Smooth muscle cell (in vitro differentiated cells): Measurements from ENCODE around the gene AOPEP. TPM values are rescaled to one million over a fixed set of nuclear protein-coding genes. Genes with fewer than 3 reads are reported as not detected.

Experiments used
- DNase-seq: peaks from one replicate; lab custom pipeline; 2025; ENCODE audit not compliant: unreplicated experiment; lab: John Stamatoyannopoulos, UW
- H2AFZ ChIP-seq: fragments of 200-600 bp; sonication (generic); 2 replicates; pipeline ENCODE4 v1.6.0; 2016; ENCODE audit warnings: antibody characterized with exemption, low read depth, mild to moderate bottlenecking
- H3F3A ChIP-seq: fragments of 200-600 bp; sonication (generic); 2 replicates; pipeline ENCODE4 v1.6.0; 2017; ENCODE audit warnings: antibody characterized with exemption, low read depth
- H3K27ac ChIP-seq: fragments of 200-600 bp; sonication (generic); 2 replicates; pipeline ENCODE4 v1.5.1; 2016; ENCODE audit warnings: low read depth, mild to moderate bottlenecking
- H3K27me3 ChIP-seq: fragments of 200-600 bp; sonication (generic); 2 replicates; pipeline ENCODE4 v1.6.1; 2016; ENCODE audit warnings: low read depth, mild to moderate bottlenecking
- H3K36me3 ChIP-seq: fragments of 200-600 bp; sonication (generic); 2 replicates; pipeline ENCODE4 v1.5.1; 2016; ENCODE audit warnings: low read depth
- H3K4me1 ChIP-seq: fragments of 200-600 bp; sonication (generic); 2 replicates; pipeline ENCODE4 v1.5.1; 2016; ENCODE audit warnings: low read depth
- H3K4me2 ChIP-seq: fragments of 200-600 bp; sonication (generic); 2 replicates; pipeline ENCODE4 v1.6.0; 2016; ENCODE audit warnings: mild to moderate bottlenecking
- H3K4me3 ChIP-seq: fragments of 200-600 bp; sonication (generic); 2 replicates; pipeline ENCODE4 v1.5.1; 2016; ENCODE audit warnings: mild to moderate bottlenecking
- H3K79me2 ChIP-seq: fragments of 200-600 bp; sonication (generic); 2 replicates; pipeline ENCODE4 v1.6.0; 2016; ENCODE audit warnings: low read depth, mild to moderate bottlenecking
- H3K9ac ChIP-seq: fragments of 200-600 bp; sonication (generic); 2 replicates; pipeline ENCODE4 v1.6.0; 2016; ENCODE audit warnings: low read depth
- H3K9me3 ChIP-seq: fragments of 200-600 bp; sonication (generic); replicated peaks from 2 replicates; pipeline ENCODE4 v1.5.1; 2016; ENCODE audit warnings: low read depth
- H4K20me1 ChIP-seq: fragments of 200-600 bp; sonication (generic); 2 replicates; pipeline ENCODE4 v1.6.0; 2016; ENCODE audit warnings: low read depth
- WGBS: methylation state at CpG from one replicate; pipeline ENCODE4 v1.1.7; 2016; ENCODE audit warnings: low lambda C conversion rate; 5-methylcytosine and 5-hydroxymethylcytosine counted together
- polyA plus RNA-seq: library from polyadenylated mRNA; unstranded; fragments of >200 nt; fragmentation: Nextera tagmentation; extraction: Ambion mirVana; gene quantifications from 2 replicates; pipeline ENCODE4 v1.2.1, GENCODE V29; 2016
- total RNA-seq: library from RNA; depleted of rRNA; stranded (reverse); fragments of >200 nt; gene quantifications from 2 replicates; pipeline ENCODE4 v1.2.3, GENCODE V29; 2014
- TF ChIP-seq, protein P1 (sequence below): fragments of 200-600 bp; sonication (generic); IDR thresholded peaks from 2 replicates; pipeline ENCODE4 v1.5.1; 2017; ENCODE audit warnings: borderline replicate concordance, mild to moderate bottlenecking, antibody characterized with exemption; ENCODE audit not compliant: insufficient read depth, poor library complexity, severe bottlenecking

The AOPEP gene
- total and polyA plus RNA-seq, 2 experiments from 2014 or later: 52.7 to 94.9 TPM

DNA sequence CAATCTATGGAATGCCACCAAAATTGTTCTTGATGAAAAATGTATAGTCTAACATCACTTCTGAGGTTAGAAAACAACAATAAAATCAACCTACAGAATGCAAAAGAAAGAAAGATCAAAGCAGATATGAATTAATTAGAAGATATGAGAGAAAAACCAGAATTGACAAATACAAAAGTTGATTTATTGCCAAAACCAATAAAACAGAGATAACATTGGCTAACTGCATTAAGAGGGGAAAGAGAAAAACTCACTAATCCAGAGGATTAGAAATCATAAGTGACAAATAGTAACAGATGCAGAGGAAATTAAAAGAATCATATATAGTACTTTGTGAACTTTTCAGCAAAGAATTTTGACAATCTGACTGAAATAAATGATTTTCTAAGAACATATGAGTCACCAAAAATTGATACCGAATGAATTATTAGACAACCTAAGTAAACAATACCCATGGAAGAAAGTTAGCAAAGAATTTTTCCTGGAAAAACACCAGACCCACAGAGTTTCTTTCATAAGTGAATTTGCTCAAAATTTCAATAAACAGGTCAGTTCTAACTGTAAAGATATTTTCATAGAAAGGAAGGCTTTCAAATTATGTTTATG is 167.7 kb downstream of the AOPEP start:
- DNase-seq: no peak
- Histone ChIP-seq H3F3A (no peaks in the 10 kb centered on the region), H2AFZ (no peak overlapping the region), H3K36me3 (no peaks in the 10 kb centered on the region), H3K9ac (no peak overlapping the region), H3K27ac (peak overlapping the region; percentile 10), H3K4me1 (no peaks in the 10 kb centered on the region), H3K4me2 (no peak overlapping the region), H3K79me2 (peaks cover 45% of the 10 kb centered on the region), H3K4me3 (no peak overlapping the region), H4K20me1 (no peaks in the 10 kb centered on the region), H3K27me3 (no peaks in the 10 kb centered on the region), H3K9me3 (peaks cover 5% of the 10 kb centered on the region)
- 80% methylated on average over 1 of the region's 1 CpG for WGBS
- TF ChIP-seq, protein P1, sequence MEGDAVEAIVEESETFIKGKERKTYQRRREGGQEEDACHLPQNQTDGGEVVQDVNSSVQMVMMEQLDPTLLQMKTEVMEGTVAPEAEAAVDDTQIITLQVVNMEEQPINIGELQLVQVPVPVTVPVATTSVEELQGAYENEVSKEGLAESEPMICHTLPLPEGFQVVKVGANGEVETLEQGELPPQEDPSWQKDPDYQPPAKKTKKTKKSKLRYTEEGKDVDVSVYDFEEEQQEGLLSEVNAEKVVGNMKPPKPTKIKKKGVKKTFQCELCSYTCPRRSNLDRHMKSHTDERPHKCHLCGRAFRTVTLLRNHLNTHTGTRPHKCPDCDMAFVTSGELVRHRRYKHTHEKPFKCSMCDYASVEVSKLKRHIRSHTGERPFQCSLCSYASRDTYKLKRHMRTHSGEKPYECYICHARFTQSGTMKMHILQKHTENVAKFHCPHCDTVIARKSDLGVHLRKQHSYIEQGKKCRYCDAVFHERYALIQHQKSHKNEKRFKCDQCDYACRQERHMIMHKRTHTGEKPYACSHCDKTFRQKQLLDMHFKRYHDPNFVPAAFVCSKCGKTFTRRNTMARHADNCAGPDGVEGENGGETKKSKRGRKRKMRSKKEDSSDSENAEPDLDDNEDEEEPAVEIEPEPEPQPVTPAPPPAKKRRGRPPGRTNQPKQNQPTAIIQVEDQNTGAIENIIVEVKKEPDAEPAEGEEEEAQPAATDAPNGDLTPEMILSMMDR: no peak

DNA sequence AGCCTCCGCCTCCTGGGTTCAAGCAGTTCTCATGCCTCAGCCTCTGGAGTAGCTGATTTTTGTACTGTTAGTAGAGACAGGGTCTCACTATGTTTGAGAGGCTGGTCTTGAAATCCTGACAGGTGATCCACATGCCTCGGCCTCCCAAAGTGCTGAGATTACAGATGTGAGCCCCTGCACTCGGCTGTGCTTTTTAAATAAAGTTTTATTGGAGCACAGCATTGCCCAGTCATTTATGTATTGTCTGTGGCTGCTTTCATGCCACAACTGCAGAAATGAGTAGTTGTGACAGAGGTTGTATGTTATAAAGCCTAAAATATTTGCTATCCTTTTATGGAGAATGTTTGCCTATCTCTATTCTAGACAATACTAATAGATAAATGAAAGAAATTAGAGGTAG is 169.2 kb downstream of the AOPEP start:
- H3K36me3 ChIP-seq: no peaks in the 10 kb centered on the region
- 61% methylated on average over 3 of the region's 3 CpGs for WGBS

DNA sequence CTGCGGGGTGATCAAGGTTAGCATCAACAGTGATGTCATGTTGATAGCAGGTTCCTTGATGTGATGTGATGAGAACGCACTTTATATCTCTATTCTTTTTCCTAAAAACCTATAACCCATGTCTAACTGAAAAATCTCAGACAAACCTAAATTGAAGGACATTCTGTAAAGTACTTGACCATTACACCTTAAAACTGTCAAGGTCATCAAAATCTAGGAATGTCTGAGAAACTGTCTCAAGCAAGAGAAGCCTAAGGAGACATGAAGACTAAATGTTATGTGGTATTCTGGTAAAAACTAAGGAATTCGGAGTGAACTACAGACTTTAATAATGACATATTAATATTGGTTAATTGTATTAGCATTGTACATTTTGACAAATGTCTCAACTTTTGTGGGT is 170.0 kb downstream of the AOPEP start:
- Histone ChIP-seq H3K9ac (no peak overlapping the region), H3K4me2 (no peak overlapping the region), H3K4me1 (peaks cover 15% of the 10 kb centered on the region), H3F3A (peaks cover 19% of the 10 kb centered on the region), H3K4me3 (no peak overlapping the region), H4K20me1 (no peaks in the 10 kb centered on the region), H3K27ac (no peak overlapping the region), H2AFZ (no peak overlapping the region), H3K9me3 (no peaks in the 10 kb centered on the region), H3K79me2 (peaks cover 21% of the 10 kb centered on the region), H3K36me3 (no peaks in the 10 kb centered on the region), H3K27me3 (no peaks in the 10 kb centered on the region)
- no peak for DNase-seq
- WGBS: 79% methylated on average over 3 of the region's 3 CpGs
- TF ChIP-seq, protein P1: no peak

More for the DNA sequence above, 169.2 kb downstream of the AOPEP start:
- Histone ChIP-seq H4K20me1 (no peaks in the 10 kb centered on the region), H3K9ac (no peak overlapping the region), H3K4me2 (no peak overlapping the region), H2AFZ (no peak overlapping the region), H3K9me3 (no peaks in the 10 kb centered on the region), H3K27ac (peak overlapping the region; percentile 10), H3F3A (peaks cover 10% of the 10 kb centered on the region), H3K4me3 (no peak overlapping the region), H3K79me2 (peaks cover 30% of the 10 kb centered on the region), H3K27me3 (no peaks in the 10 kb centered on the region), H3K4me1 (peaks cover 7% of the 10 kb centered on the region)
- TF ChIP-seq, protein P1: no peak
- no peak for DNase-seq
